HAP-1 (cell line): Measurements from ENCODE around the gene COL6A2.

Experiments used
- DNase-seq, 2 experiments: peaks; one replicate each; pipeline ENCODE4 v3.0.0-alpha.2; 2016 to 2020; ENCODE audit warnings: low spot score in 2 of 2
- H3K27me3 ChIP-seq: fragments of 250-450 bp; sonication (Bioruptor Pico); 2 replicates; pipeline ENCODE4 v1.5.1; 2020; ENCODE audit warnings: low read depth, mild to moderate bottlenecking, moderate library complexity
- H3K36me3 ChIP-seq: fragments of 250-450 bp; sonication (Bioruptor Pico); replicated peaks from 2 replicates; pipeline ENCODE4 v1.5.1; 2020; ENCODE audit warnings: mild to moderate bottlenecking
- H3K4me1 ChIP-seq: fragments of 250-450 bp; sonication (Bioruptor Pico); 2 replicates; pipeline ENCODE4 v1.5.1; 2020; ENCODE audit warnings: mild to moderate bottlenecking
- H3K4me3 ChIP-seq: fragments of 250-450 bp; sonication (Bioruptor Pico); 2 replicates; pipeline ENCODE4 v1.5.1; 2020; ENCODE audit warnings: mild to moderate bottlenecking, moderate library complexity
- H3K9me3 ChIP-seq: fragments of 250-450 bp; sonication (Bioruptor Pico); 2 replicates; pipeline ENCODE4 v1.5.1; 2020; ENCODE audit warnings: mild to moderate bottlenecking, moderate library complexity
- in situ Hi-C: fragments of 300-500 bp; cut with MboI; formaldehyde crosslinking; loops from 3 replicates; pipeline ENCODE4 v1.14.3; 2020; ENCODE audit warnings: low sequenced_read_pairs, inconsistent platforms, mixed read lengths

Gene COL6A2

GRCh38 chr21:46091118-46091517 lies 6.8 kb upstream of the COL6A2 start:
- DNase-seq: no peak
- Histone ChIP-seq H3K4me3 (no peak overlapping the region), H3K9me3 (no peaks in the 10 kb centered on the region), H3K27me3 (no peaks in the 10 kb centered on the region), H3K4me1 (no peaks in the 10 kb centered on the region), H3K36me3 (no peaks in the 10 kb centered on the region)
- in situ Hi-C loops: no loop called here

GRCh38 chr21:46091631-46092025 lies 6.3 kb upstream of the COL6A2 start:
- Histone ChIP-seq H3K36me3 (no peaks in the 10 kb centered on the region), H3K4me1 (no peaks in the 10 kb centered on the region), H3K9me3 (no peaks in the 10 kb centered on the region), H3K4me3 (no peak overlapping the region), H3K27me3 (no peaks in the 10 kb centered on the region)
- no peak for DNase-seq
- in situ Hi-C loops: no loop called here

GRCh38 chr21:46092026-46092764 lies 5.7 kb upstream of the COL6A2 start:
- no peak overlapping the region for H3K4me3 ChIP-seq
- in situ Hi-C loops: no loop called here

GRCh38 chr21:46092811-46093667 lies 4.9 kb upstream of the COL6A2 start:
- DNase-seq: no peak
- no peaks in the 10 kb centered on the region for H3K4me1 ChIP-seq
- no peaks in the 10 kb centered on the region for H3K27me3 ChIP-seq
- in situ Hi-C loops: no loop called here
- no peaks in the 10 kb centered on the region for H3K9me3 ChIP-seq
- no peak overlapping the region for H3K4me3 ChIP-seq
- no peaks in the 10 kb centered on the region for H3K36me3 ChIP-seq

More at GRCh38 chr21:46092026-46092764, 5.7 kb upstream of the COL6A2 start:
- no peaks in the 10 kb centered on the region for H3K4me1 ChIP-seq
- no peaks in the 10 kb centered on the region for H3K9me3 ChIP-seq
- H3K27me3 ChIP-seq: no peaks in the 10 kb centered on the region
- H3K36me3 ChIP-seq: no peaks in the 10 kb centered on the region
- no peak for DNase-seq

- no peaks in the 10 kb centered on the region for H3K4me1 ChIP-seq
Observed at GRCh38 chr21:46093668-46094400, 4.1 kb upstream of the COL6A2 start.

GRCh38 chr21:46094401-46095082 lies 3.4 kb upstream of the COL6A2 start:
- in situ Hi-C loops: no loop called here
- H3K36me3 ChIP-seq: no peaks in the 10 kb centered on the region

More at GRCh38 chr21:46093668-46094400, 4.1 kb upstream of the COL6A2 start:
- Histone ChIP-seq H3K36me3 (no peaks in the 10 kb centered on the region), H3K4me3 (no peak overlapping the region), H3K9me3 (no peaks in the 10 kb centered on the region), H3K27me3 (no peaks in the 10 kb centered on the region)
- in situ Hi-C loops: no loop called here
- DNase-seq: no peak

GRCh38 chr21:46095083-46095719 lies 2.7 kb upstream of the COL6A2 start:
- in situ Hi-C loops: no loop called here

More at GRCh38 chr21:46094401-46095082, 3.4 kb upstream of the COL6A2 start:
- Histone ChIP-seq H3K27me3 (no peaks in the 10 kb centered on the region), H3K9me3 (no peaks in the 10 kb centered on the region), H3K4me3 (no peak overlapping the region), H3K4me1 (no peaks in the 10 kb centered on the region)
- DNase-seq: no peak

GRCh38 chr21:46095814-46096595 lies 1.9 kb upstream of the COL6A2 start:
- Histone ChIP-seq H3K9me3 (peaks cover 2% of the 10 kb centered on the region; the same call in 1 of the 2 replicates), H3K4me1 (no peaks in the 10 kb centered on the region), H3K4me3 (no peak overlapping the region), H3K27me3 (no peaks in the 10 kb centered on the region), H3K36me3 (no peaks in the 10 kb centered on the region)
- DNase-seq: no peak
- in situ Hi-C loops: no loop called here

More at GRCh38 chr21:46095083-46095719, 2.7 kb upstream of the COL6A2 start:
- no peaks in the 10 kb centered on the region for H3K36me3 ChIP-seq
- H3K27me3 ChIP-seq: no peaks in the 10 kb centered on the region
- no peak for DNase-seq
- no peaks in the 10 kb centered on the region for H3K9me3 ChIP-seq
- H3K4me3 ChIP-seq: no peak overlapping the region
- no peaks in the 10 kb centered on the region for H3K4me1 ChIP-seq

- Histone ChIP-seq H3K36me3 (no peaks in the 10 kb centered on the region), H3K9me3 (peaks cover 3% of the 10 kb centered on the region; the same call in 1 of the 2 replicates), H3K27me3 (no peaks in the 10 kb centered on the region), H3K4me3 (peak overlapping the region; percentile 42), H3K4me1 (no peaks in the 10 kb centered on the region)
- in situ Hi-C loops: no loop called here
- peak in 1 of 2 experiments; percentile 13 for DNase-seq
Observed at GRCh38 chr21:46096596-46097335, 1.1 kb upstream of the COL6A2 start.

- Histone ChIP-seq H3K9me3 (peaks cover 6% of the 10 kb centered on the region; the same call in 1 of the 2 replicates), H3K4me1 (no peaks in the 10 kb centered on the region), H3K4me3 (peak overlapping the region; percentile 42), H3K27me3 (no peaks in the 10 kb centered on the region), H3K36me3 (no peaks in the 10 kb centered on the region)
- DNase-seq: peak in 1 of 2 experiments; percentile 50
- in situ Hi-C loops: no loop called here
Observed at GRCh38 chr21:46098303-46099141, 610 bp downstream of the COL6A2 start.

GRCh38 chr21:46099476-46099875 lies 1.6 kb downstream of the COL6A2 start:
- peak in 1 of 2 experiments; percentile 16 for DNase-seq
- in situ Hi-C loops: no loop called here
- Histone ChIP-seq H3K27me3 (no peaks in the 10 kb centered on the region), H3K4me1 (no peaks in the 10 kb centered on the region), H3K36me3 (no peaks in the 10 kb centered on the region), H3K4me3 (no peak overlapping the region), H3K9me3 (peaks cover 6% of the 10 kb centered on the region; the same call in 1 of the 2 replicates)
